K562 (cell line): ENCODE data around the gene EEF1AKMT4.

ENCODE experiments used
- ADNP ChIP-seq: fragments of 200-800 bp; sonication (Bioruptor generic); IDR thresholded peaks from 2 replicates; pipeline ENCODE4 v1.6.1; 2016; ENCODE audit warnings: missing genetic modification characterization, missing compliant biosample characterization
- CHD1 ChIP-seq: fragments of 200-600 bp; sonication (generic); IDR thresholded peaks from one replicate; pipeline ENCODE4 v1.6.1; 2012; ENCODE audit warnings: mild to moderate bottlenecking, moderate library complexity, low read length, inconsistent platforms
- HDGF ChIP-seq: fragments of 450-650 bp; IDR thresholded peaks from 2 replicates; pipeline ENCODE4 v1.6.1; 2016
- HINFP ChIP-seq: fragments of 450-650 bp; conservative IDR thresholded peaks from 2 replicates; pipeline ENCODE4 v1.6.1; 2016; ENCODE audit warnings: missing genetic modification characterization, low read depth, mild to moderate bottlenecking, control low read depth, missing compliant biosample characterization
- HIVEP1 ChIP-seq: fragments of 250-450 bp; sonication (Bioruptor Pico); IDR thresholded peaks from 2 replicates; pipeline ENCODE4 v1.4.0; 2020; ENCODE audit warnings: mild to moderate bottlenecking
- PRDM10 ChIP-seq: fragments of 450-650 bp; IDR thresholded peaks from 2 replicates; pipeline ENCODE4 v1.6.1; 2018; ENCODE audit not compliant: partially characterized antibody
- ZBTB11 ChIP-seq, 3 experiments: fragments of 200-800 bp in 1 of 3; fragments of 250-450 bp in 1 of 3; fragments of 450-650 bp in 1 of 3; sonication (Bioruptor Pico) in 1 of 3; sonication (Bioruptor generic) in 1 of 3; formaldehyde crosslinking in 1 of 3; IDR thresholded peaks; 2 replicates each; pipeline versions ENCODE4 v1.6.1 to v1.8.0; 2016 to 2022; ENCODE audit warnings: mild to moderate bottlenecking in 2 of 3, missing genetic modification characterization in 2 of 3, missing compliant biosample characterization in 1 of 3, moderate library complexity in 1 of 3
- ZBTB49 ChIP-seq: sonication (generic); formaldehyde crosslinking; IDR thresholded peaks from 2 replicates; pipeline ENCODE4 v1.8.0; 2022; ENCODE audit warnings: missing genetic modification reagents, mild to moderate bottlenecking, borderline replicate concordance
- ZNF124 ChIP-seq: sonication (generic); formaldehyde crosslinking; IDR thresholded peaks from 2 replicates; pipeline ENCODE4 v1.8.1; 2022; ENCODE audit warnings: missing genetic modification reagents

- no peak for TF ChIP-seq ZNF124
- TF ChIP-seq ADNP (tag): no peak
- no peak for TF ChIP-seq HDGF
- no peak for TF ChIP-seq HIVEP1
- TF ChIP-seq ZBTB49 (CRISPR knock-in tag): no peak
- TF ChIP-seq PRDM10: no peak
- TF ChIP-seq HINFP (tag): no peak
- TF ChIP-seq ZBTB11 (CRISPR knock-in tag; IDR thresholded peaks at IDR 0.05): no peak
- no peak for TF ChIP-seq CHD1
Observed at GRCh38 chr3:184290331-184290730, 40.9 kb downstream of the EEF1AKMT4 start.
